GM13976 (cell line): ENCODE data around the gene ITGA7.

ENCODE experiments used
- DNase-seq: peaks from one replicate; pipeline ENCODE4 v3.0.0; 2012; ENCODE audit warnings: low spot score
- CTCF ChIP-seq: IDR thresholded peaks from 2 replicates; pipeline ENCODE4 v1.5.1; 2012; ENCODE audit warnings: borderline replicate concordance, mild to moderate bottlenecking; ENCODE audit not compliant: insufficient read depth; ENCODE audit errors: extremely low read depth, missing control alignments, control extremely low read depth
- in situ Hi-C: fragments of 300-500 bp; cut with MboI; formaldehyde crosslinking; loops from one replicate; pipeline ENCODE4 v1.12.0; 2022; ENCODE audit warnings: low sequenced_read_pairs, mixed read lengths, inconsistent platforms; ENCODE audit not compliant: unreplicated experiment

Gene ITGA7

DNA sequence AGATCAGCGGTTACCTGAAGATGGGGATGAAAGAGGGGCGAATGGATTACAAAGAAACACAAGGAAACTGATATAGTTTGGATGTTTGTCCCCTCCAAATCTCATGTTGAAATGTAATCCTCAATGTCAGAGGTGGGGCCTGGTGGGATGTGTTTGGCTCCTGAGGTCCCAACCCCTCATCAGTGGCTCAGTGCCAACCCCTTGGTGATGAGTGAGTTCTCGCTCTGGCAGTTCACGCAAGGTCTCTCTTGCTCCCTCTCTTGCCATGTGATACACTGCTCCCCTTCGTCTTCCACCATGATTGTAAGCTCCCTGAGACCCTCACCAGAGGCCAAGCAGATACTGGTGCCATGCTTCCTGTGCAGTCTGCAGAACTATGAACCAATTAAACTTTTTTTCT is 28.0 kb downstream of the ITGA7 start:
- DNase-seq, result no peak
- in situ Hi-C loops, result no loop called here
- no peak for TF ChIP-seq CTCF

GRCh38 chr12:55676707-55677106 is 31.0 kb downstream of the ITGA7 start:
- in situ Hi-C loops, result no loop called here
- TF ChIP-seq CTCF, result no peak
- no peak for DNase-seq

GRCh38 chr12:55675666-55676065 is 32.0 kb downstream of the ITGA7 start:
- DNase-seq, result no peak
- in situ Hi-C loops, result no loop called here
- no peak for TF ChIP-seq CTCF

DNA sequence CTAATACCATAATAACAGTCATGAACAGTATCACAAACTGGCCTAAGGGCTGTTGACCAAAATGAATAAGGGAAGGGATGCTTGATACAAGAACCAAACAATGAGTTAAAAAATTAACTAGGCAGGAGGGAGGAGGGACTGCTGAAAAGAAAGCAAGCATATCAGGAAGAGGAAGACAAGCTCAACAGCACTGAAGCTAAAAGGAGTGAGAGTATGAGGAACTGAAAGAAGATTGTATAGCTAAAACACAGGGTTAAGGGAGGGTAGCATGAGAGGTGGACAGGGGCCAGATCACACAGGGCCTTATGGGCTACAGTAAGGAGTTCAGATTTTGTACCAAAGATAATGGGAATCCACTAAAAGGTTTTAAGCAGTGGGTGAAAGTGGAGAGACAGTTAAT is 34.1 kb downstream of the ITGA7 start:
- in situ Hi-C loops, result no loop called here
- TF ChIP-seq CTCF, result no peak

GRCh38 chr12:55671746-55672145 is 36.0 kb downstream of the ITGA7 start:
- in situ Hi-C loops, result no loop called here
- no peak for TF ChIP-seq CTCF
- no peak for DNase-seq

More for the DNA sequence above, 34.1 kb downstream of the ITGA7 start:
- DNase-seq, result peak; percentile 73

GRCh38 chr12:55670276-55670675 is 37.4 kb downstream of the ITGA7 start:
- in situ Hi-C loops, result no loop called here
- no peak for TF ChIP-seq CTCF
- no peak for DNase-seq

DNA sequence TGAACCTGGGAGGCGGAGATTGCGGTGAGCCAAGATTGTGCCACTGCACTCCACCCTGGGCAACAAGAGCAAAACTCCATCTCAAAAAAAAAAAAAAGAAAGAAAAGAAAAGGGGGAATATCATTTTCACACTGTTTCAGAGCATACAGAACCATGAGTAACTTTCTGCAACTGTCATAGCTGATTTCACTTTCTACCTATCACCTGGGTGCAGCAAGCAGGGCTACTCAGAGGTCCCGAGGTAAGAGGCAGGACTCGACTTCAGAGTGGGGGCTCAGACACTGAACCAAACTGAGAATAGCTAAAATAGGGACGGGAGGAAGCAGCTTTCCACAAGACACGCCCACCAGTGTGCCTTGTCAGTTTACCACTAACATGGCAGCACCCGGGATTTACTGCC is 41.2 kb downstream of the ITGA7 start:
- in situ Hi-C loops, result no loop called here
- no peak for TF ChIP-seq CTCF
- no peak for DNase-seq
